ENCODE measurements around the gene ABHD5. TPM values are rescaled to one million over a fixed set of nuclear protein-coding genes. Genes with fewer than 3 reads are reported as not detected.

Gene ABHD5
- total and polyA plus RNA-seq, 8 donors, result 8.4 to 14.1 (median 11.3) TPM

DNA sequence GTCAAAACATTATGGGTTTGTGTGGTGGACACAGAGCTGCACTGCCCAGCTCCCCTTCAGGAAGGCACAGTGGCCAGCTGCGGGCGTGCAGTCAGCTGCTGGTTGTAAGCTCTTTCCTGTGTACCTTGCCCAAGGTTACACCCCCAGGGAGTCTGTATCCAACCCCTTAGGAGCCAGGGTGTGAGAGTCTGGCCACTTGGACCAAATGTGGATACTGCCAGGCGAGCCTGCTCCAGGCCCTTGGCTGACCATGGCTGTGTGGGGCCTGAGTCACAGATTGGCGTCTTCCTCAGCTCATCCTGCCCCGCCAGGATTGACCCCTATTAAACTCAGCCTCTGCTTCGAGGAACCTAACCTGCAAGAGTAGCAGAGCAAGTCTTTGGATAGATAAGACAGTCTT is 56.9 kb downstream of the ABHD5 start:
- Histone ChIP-seq H3K4me3 (no peak overlapping the region), H3K27ac (no peak overlapping the region), H3K9me3 (no peaks in the 10 kb centered on the region), H3K36me3 (no peaks in the 10 kb centered on the region), H3K4me1 (no peaks in the 10 kb centered on the region), H3K27me3 (no peaks in the 10 kb centered on the region)
- FAIRE-seq, result no peak
- DNase-seq, result no peak
- ATAC-seq, result peak in 1 of 4 donors; percentile 44
- intact Hi-C loops (cut with DNase I), result no loop called here
- TF ChIP-seq, protein P1, sequence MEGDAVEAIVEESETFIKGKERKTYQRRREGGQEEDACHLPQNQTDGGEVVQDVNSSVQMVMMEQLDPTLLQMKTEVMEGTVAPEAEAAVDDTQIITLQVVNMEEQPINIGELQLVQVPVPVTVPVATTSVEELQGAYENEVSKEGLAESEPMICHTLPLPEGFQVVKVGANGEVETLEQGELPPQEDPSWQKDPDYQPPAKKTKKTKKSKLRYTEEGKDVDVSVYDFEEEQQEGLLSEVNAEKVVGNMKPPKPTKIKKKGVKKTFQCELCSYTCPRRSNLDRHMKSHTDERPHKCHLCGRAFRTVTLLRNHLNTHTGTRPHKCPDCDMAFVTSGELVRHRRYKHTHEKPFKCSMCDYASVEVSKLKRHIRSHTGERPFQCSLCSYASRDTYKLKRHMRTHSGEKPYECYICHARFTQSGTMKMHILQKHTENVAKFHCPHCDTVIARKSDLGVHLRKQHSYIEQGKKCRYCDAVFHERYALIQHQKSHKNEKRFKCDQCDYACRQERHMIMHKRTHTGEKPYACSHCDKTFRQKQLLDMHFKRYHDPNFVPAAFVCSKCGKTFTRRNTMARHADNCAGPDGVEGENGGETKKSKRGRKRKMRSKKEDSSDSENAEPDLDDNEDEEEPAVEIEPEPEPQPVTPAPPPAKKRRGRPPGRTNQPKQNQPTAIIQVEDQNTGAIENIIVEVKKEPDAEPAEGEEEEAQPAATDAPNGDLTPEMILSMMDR (IDR thresholded peaks at IDR 0.05), result no peak
- 42 to 53% methylated on average over 6 of the region's 6 CpGs for WGBS, 2 donors

DNA sequence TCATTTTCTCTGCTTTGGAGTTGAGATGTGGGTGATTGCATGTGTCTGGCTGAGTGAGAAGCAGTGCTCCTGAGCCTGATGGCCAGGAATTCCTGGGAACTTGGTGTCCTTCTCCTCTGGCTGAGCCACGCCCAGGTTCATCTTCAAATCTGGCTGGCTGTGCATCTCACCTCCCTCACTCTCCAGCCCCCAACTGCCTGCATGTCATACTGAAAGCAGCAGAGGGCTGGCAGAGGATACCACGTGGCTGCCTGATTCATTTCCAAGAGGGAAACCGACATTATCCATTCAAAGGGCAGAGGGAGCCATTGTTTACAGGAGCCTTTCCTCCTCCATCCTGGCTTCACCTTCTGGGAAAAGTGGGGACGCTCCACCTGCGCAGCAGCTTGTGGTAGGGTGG is 57.4 kb downstream of the ABHD5 start:
- H3K4me3 ChIP-seq, result no peak overlapping the region
- H3K36me3 ChIP-seq, result no peaks in the 10 kb centered on the region
- 47 to 56% methylated on average over 5 of the region's 5 CpGs for WGBS, 2 donors
- H3K9me3 ChIP-seq, result no peaks in the 10 kb centered on the region
- no peak overlapping the region for H3K27ac ChIP-seq
- no peaks in the 10 kb centered on the region for H3K4me1 ChIP-seq
- ATAC-seq, result no peak
- FAIRE-seq, result no peak
- H3K27me3 ChIP-seq, result no peaks in the 10 kb centered on the region
- TF ChIP-seq, protein P1 (IDR thresholded peaks at IDR 0.05), result no peak
- no peak for DNase-seq
- intact Hi-C loops (cut with DNase I), result no loop called here

DNA sequence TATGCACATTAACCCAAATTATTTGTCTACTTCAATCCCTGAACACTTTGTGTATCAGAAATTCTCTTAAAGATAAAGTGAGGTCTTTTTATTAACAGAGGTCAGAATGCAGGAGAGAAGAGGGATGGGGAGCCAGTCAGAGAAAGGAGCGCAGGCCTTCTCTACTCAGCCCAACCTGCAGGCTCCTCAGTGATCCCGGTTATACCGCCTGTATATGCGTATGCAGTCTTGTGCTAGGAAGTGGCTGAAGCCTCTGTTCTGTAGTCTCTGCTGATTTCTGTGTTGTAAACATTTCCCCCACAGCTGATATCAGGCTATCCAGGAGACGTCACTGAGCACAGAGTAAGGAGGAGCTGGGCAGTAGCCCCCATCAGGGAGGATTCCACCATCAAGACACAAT is 57.9 kb downstream of the ABHD5 start:
- Histone ChIP-seq H3K27ac (no peak overlapping the region), H3K27me3 (no peaks in the 10 kb centered on the region), H3K4me1 (no peaks in the 10 kb centered on the region), H3K9me3 (no peaks in the 10 kb centered on the region), H3K4me3 (no peak overlapping the region), H3K36me3 (no peaks in the 10 kb centered on the region)
- ATAC-seq (no peak), DNase-seq (no peak), FAIRE-seq (no peak)
- 77 to 82% methylated on average over 5 of the region's 5 CpGs for WGBS, 2 donors
- TF ChIP-seq, protein P1 (IDR thresholded peaks at IDR 0.05), result no peak
- intact Hi-C loops (cut with DNase I), result no loop called here

DNA sequence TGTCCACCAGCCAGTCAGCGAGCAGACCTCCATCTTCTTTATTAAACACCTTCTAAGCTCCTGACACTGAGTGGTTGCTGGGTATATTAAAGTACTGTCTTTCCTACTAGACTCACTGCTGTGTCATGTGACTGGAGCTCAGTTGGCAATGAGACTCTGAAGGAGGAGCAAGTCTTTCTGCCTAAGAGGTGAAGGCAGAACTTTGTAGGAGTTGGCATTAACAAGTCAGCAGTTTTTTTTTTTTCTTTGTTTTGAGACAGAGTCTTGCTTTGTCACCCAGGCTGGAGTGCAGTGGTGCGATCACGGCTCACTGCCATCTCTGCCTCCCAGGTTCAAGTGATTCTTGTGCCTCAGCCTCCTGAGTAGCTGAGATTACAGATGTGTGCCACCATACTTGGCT is 62.2 kb downstream of the ABHD5 start:
- DNase-seq, result no peak
- 89 to 100% methylated on average over 3 of the region's 3 CpGs for WGBS, 2 donors
- H3K27me3 ChIP-seq, result no peaks in the 10 kb centered on the region
- H3K27ac ChIP-seq, result no peak overlapping the region
- intact Hi-C loops (cut with DNase I), result no loop called here
- no peak for FAIRE-seq
- H3K4me3 ChIP-seq, result no peak overlapping the region
- no peaks in the 10 kb centered on the region for H3K9me3 ChIP-seq
- H3K4me1 ChIP-seq, result no peaks in the 10 kb centered on the region
- peak in 1 of 4 donors; percentile 43 for ATAC-seq
- no peaks in the 10 kb centered on the region for H3K36me3 ChIP-seq
- TF ChIP-seq, protein P1 (IDR thresholded peaks at IDR 0.05), result no peak

DNA sequence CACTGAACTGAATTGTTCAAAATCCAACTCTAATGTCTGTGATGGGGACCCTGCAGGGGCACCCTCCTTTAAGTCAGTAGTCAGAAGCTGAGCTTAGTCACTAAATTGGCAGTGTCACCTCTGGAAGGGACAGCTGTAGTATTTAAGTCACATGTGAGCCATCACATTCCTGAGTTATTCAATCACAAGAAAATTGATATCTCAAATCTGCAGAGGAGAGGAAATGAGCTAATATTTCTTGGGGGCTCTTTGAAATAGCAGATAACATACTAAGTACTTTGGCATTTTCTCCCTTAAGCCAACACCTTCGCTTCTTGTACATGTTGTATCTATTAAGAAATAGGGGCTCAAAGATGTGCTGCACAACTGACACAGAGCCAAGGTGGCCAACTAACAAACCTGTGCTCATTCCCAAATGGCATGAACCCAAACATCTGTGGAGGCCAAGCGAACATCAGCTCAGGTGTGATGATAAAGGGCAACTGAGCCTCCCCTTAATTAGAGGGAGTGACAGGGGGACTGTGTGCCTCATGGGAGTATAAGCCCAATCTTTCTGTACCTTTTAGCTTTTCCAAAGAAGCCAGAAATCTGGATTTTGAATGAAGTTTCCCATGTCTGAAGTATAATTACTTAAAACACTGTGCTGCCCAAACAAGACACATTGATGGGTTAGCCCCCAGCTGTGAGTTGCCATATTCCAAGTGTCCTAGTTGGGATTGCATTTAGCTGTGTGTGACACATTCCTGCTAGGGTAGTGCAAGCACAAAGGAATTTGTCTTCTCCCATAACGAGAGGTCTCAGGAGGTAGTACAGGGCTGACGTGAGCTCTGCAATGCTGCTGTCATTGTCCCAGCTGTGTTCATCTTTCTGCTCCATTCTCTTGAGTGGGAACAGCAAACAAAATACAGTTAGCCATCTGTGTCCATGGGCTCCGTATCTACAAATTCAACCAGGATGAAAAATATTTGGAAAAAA is 63.3 kb downstream of the ABHD5 start:
- Histone ChIP-seq H3K4me1 (no peaks in the 10 kb centered on the region), H3K4me3 (no peak overlapping the region), H3K27me3 (no peaks in the 10 kb centered on the region), H3K36me3 (no peaks in the 10 kb centered on the region), H3K27ac (no peak overlapping the region), H3K9me3 (no peaks in the 10 kb centered on the region)
- TF ChIP-seq, protein P1 (IDR thresholded peaks at IDR 0.05), result no peak
- intact Hi-C loops (cut with DNase I), result no loop called here
- WGBS, 2 donors, result 58 to 63% methylated on average over 5 of the region's 5 CpGs
- FAIRE-seq (no peak), ATAC-seq (peak in 1 of 4 donors; percentile 56), DNase-seq (no peak)

All from pancreas (tissue), 10 donors.